Right lobe of liver (tissue), 4 donors: Measurements from ENCODE around the gene C4A.
"Not testable (repeated sequence)": the region's sequence is repeated elsewhere in the genome, so short reads cannot be mapped to it uniquely, and the experiment has no call there.

Experiments
- POLR2A ChIP-seq: fragments of 450-650 bp; IDR thresholded peaks from one replicate; pipeline ENCODE4 v1.6.1; 2017; ENCODE audit warnings: antibody characterized with exemption, mild to moderate bottlenecking
- TF ChIP-seq, protein P1 (sequence below), 4 donors: fragments of 200-600 bp in 3 of 4; fragments of 450-650 bp in 1 of 4; IDR thresholded peaks; one replicate each; pipeline versions ENCODE4 v1.5.1 to v1.8.0; 2016 to 2022; ENCODE audit warnings: antibody characterized with exemption in 4 of 4, mild to moderate bottlenecking in 2 of 4
- donor health status: DM: no; HTN: no; CAD: no.
- donor health status: DM: no; HTN: no; CAD: no.
- donor health status: DM: no; HTN: yes; CAD: no.

DNA sequence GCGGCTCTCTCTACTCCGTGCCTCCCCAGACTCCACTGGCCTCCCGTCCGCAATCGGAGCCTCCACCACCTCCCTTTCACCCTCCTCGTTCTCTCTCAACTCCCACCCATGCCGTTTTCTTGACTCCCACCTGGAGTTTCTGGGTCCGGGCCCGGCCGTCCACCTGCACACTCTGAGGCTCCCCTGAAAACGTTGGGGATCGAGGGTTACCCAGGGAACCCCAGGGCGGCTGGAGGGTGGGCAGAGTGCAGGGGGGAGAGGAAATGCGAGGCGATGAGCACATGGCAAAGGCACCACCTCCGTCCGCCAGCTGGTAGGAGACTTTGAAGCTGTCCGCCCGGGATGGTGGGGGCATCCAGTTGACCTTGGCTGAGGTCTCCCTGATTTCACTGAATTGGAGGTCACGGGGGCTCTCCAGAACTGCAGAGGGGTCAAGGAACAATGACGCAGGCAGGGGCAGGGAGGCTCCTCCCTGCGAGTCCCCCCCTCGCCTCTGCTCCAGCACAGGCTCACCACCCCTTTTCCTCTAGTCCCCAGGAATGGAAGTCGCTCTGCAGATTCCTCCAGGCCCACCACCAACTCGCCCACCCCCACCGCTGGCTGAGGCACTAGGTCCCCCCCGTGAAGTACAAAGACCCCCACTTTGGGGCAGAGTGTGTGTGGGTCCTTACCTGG, 29.1 kb downstream of the C4A start:
- TF ChIP-seq, protein P1, sequence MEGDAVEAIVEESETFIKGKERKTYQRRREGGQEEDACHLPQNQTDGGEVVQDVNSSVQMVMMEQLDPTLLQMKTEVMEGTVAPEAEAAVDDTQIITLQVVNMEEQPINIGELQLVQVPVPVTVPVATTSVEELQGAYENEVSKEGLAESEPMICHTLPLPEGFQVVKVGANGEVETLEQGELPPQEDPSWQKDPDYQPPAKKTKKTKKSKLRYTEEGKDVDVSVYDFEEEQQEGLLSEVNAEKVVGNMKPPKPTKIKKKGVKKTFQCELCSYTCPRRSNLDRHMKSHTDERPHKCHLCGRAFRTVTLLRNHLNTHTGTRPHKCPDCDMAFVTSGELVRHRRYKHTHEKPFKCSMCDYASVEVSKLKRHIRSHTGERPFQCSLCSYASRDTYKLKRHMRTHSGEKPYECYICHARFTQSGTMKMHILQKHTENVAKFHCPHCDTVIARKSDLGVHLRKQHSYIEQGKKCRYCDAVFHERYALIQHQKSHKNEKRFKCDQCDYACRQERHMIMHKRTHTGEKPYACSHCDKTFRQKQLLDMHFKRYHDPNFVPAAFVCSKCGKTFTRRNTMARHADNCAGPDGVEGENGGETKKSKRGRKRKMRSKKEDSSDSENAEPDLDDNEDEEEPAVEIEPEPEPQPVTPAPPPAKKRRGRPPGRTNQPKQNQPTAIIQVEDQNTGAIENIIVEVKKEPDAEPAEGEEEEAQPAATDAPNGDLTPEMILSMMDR (IDR thresholded peaks at IDR 0.05), result not testable (repeated sequence)
- TF ChIP-seq POLR2A, result not testable (repeated sequence)
